Myocyte (in vitro differentiated cells): ENCODE results near the gene PLA2G4A. TPM values are rescaled to one million over a fixed set of nuclear protein-coding genes. Genes with fewer than 3 reads are reported as not detected.

Experiments used
- DNase-seq: peaks from one replicate; pipeline ENCODE4 v3.0.0-alpha.2; 2012; ENCODE audit warnings: low read depth
- total RNA-seq: library from RNA; depleted of rRNA; stranded (reverse); fragments of >200 nt; gene quantifications from 2 replicates; pipeline ENCODE4 v1.2.3, GENCODE V29; 2014

PLA2G4A gene
- total RNA-seq, 1 donor from 2014 or later = not detected

DNA sequence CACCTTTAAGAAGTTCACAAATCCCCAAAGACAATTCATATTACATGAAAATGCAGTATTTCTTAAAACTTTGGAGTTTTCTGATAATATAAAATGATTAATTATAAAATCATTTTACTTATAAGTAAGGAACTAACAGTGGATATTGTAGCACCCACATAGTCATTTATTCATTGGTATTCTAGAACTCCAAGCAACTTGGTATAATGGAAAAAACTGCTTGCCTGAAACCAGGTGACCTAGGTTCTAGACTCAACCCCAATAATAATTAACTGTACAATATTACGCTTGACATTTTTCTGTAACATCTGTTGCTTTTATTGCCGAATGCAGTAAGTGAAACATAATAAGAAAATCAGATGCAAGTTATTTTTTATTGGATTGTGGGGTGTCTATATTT is 2.4 kb downstream of the PLA2G4A start:
- no peak for DNase-seq

DNA sequence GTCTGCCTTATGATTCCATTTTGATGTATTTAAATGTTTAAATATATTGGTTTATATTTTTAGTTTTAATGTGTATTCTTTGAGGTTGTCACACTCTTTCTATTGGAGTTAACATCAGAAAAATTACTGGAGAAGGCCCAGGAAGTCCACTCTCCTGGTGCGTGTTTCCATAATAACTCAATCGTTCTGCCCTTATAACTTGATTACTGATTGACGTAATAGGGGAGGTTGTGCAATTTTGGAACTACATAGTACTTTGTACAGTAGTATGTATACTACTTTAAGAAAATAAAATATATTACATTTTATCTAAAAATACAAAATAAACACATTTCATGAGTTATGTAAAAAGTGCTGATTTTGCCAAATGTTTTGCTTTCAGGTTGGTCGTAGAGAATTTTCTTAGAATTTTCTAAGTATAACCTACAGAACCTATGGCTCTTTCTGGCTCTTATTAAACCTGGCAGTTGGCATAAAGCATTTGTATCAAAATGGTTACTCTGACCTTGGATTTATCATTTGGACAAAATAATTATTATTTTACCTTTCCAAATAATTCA is 5.7 kb downstream of the PLA2G4A start:
- DNase-seq = no peak

DNA sequence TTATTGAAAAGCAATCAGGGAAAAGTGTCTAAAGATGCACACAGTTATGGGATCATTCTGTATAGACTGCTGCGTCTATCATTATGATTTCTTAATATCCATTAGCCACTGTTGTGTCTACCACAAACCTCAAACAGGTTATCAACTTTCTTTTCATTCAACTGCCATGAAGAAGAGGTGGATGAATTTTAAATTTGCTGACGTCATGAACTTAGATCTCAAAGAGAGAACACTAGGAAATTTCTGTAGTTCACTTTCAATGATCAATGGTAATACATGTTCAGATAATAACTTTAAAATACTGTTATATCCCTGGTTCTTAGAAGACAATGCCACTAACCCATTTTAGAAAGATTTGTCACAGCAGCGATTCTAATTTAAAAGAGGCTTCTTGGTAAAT is 6.7 kb downstream of the PLA2G4A start:
- DNase-seq = no peak

DNA sequence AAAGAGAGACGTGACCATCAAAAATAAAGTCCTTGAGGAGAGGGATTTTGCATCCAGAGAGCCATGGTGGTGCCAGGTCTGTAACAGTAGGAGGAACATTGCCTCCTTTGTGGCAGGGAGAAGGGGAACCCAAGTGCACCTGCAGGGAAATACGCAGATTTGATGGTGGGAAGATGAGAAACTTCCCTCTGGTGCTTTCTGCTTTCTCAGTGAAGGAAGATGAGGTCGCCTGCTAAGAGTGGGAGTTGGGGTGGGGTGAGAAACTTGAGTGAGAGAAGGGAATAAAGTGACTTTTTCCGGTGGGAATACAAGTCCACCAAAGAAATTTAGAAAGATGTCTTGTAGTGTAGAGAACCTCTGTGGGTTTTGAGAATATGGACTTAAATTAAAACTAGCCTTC is 9.1 kb downstream of the PLA2G4A start:
- no peak for DNase-seq

DNA sequence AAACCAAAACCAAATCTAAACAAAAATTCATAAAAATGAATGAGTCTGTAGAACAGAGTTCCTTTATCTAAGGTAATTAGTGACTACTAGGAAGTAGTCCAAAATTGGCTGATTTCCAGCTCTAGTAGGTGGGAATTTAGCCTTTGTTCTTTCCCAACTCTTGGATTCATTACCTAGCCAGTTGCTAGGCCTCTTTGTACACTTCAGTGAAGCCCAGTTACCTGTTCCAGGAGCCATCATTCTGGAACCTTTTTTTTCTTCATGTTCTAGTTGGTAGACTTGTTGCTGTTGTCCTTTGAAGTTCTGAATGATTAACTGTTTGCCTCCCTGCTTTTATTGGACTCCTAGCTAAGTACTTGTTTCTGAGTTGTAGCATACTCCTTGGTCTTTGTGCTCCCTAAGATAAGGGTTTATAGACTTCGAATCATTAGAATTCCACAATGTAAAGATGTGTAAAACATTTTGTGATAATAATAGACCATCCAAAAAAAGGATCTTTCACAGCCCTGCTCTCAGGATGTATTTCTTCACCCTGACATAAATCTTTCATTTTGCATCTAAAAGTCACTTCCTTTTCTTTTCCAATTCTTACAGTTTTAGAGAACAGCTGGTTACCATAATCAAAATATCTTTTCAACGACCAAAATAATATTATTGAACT is 9.8 kb downstream of the PLA2G4A start:
- DNase-seq = no peak

DNA sequence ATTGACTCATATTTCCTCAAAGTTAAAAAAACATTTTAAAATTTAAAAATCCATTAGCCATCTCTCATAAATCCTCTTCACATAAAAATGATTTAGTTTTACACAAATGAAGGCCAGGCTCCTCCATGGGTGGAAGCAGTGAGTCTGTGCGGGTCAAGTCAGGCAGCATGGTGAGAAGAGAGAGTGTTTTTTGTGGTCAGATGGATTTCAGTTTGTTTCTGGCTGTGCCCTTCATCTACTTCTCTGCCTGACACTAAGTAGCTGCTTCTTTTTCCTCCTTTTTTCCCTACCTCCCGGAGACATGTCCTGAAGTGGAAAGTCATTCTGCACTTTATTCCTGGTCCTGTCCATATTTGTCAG is 10.3 kb downstream of the PLA2G4A start:
- DNase-seq = no peak

DNA sequence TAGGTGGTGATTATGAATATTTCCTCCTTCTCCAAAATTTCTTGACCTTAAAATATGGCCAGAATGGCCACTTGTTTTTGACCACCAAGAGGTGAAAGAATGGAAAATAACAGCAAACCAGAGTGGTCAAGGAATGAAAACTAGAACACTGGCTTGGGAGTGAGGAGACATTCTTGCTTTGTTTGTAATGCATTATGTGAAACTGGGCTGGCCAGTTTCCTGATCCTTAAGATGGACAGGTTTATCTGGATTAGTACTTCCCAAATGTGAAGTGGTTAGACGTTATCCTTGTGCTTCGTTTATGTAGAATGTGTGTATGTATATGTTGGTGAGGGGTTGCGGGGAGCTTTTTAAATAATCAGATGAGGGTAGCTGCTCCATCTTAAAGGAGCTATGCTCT is 12.8 kb downstream of the PLA2G4A start:
- no peak for DNase-seq

DNA sequence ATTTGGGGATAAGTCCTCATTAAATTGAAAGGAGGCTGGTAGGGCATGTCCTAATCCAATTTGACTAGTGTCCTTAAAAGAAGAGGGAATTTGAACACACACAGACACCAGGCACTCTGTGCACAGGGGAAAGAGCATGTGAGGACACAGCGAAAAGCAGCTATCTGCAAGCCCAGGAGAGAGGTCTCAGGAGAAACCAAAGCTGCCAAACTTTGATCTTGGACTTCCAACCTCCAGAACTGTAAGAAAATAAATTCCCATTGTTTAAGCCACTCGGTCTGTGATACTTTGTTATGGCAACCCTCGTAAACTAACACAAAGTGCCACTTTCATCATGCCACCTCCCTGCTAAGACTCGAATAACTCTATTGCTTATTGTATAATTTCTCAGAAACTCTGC is 13.8 kb downstream of the PLA2G4A start:
- DNase-seq = no peak

DNA sequence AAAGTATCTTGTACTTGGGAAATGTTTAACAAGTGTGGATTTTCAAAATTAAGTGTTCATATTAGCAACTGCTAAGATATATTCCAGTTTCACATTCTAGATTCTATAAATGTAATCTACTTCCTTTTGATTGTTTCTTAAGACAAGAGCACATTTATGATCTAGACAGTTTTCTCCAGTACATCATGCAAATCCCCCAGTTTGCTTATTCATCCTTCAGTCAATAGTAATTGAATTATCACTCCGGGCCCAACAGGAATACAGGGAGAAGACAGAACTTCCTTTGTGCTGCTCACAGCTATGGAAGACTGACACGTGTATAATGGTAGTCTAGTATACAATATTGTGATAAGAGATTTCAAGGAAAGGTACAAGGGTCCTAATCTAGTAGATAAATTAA is 14.5 kb downstream of the PLA2G4A start:
- DNase-seq = no peak

DNA sequence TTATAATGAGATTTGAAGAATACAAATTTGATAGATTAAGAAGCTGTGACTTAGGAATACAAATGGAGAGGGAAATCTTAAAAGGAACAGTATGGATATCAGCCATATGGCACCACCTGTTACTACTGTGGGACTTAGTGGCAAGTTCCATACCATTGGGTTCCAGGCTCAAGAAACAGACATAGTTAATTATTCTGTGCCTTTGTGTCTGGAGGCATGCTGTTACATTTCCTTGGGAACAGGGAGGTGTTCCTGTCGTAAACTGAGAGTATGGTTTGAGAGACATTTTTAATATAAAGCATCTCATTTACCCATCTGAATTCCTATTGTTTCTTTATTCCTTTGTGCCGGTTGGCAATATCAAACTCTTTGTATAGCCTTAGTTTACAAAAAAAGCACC is 15.2 kb downstream of the PLA2G4A start:
- no peak for DNase-seq

DNA sequence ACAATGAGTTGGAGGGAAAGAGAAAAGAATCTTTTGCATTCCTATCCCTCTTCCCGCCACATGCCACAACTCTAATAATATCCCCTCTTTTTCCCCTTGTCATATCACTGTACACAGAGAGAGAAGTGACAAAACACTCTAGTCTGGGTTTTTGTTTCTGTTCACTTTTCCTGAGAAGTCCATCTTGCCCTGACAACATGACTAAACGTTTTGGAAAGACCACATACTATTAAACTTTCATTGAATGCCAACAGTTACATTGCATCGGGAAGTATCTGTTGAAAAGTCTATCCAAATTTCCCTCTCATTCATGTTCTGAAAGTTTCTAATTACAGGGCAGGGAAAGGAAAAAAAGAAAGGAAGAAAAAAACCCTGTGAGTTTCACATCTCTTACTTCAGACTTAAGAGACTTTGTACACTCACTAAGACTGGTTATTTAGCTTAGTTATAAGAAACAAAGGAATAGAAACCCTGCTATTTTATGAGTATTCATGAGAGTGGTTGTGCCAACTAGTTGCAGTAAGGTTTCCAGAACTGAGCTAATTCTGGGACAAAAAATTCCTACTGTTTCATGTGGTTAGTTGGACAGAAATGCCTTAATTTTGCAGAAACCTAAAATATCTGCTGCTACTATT is 16.9 kb downstream of the PLA2G4A start:
- no peak for DNase-seq

DNA sequence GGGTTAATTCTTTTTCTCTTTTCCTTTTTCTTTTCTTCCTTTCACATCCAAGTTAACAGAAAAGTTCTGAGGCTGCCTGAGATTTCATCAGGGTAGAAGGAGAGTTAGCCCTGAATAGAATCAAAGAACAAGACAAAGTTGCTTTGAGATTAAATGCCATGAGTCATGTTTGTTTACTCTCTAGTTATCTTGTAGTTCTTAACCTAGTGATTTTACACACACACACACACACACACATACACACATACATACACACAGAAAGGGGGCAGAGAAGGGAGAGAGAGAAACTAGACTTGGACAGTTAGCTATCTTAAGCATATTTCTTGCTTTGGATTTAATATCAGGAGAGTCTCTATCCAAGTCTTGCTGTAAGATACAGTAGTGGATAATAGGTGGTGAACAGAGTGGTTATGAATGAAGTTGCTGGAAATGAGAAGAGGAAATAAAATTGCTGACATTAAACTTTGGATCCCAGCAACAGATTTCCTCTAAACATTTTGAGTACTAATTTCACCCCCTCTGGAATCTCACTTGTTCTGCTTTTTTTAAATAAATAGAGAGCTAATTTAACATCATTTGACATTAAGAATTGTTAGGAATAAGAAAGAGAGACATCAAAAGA is 19.9 kb downstream of the PLA2G4A start:
- no peak for DNase-seq

DNA sequence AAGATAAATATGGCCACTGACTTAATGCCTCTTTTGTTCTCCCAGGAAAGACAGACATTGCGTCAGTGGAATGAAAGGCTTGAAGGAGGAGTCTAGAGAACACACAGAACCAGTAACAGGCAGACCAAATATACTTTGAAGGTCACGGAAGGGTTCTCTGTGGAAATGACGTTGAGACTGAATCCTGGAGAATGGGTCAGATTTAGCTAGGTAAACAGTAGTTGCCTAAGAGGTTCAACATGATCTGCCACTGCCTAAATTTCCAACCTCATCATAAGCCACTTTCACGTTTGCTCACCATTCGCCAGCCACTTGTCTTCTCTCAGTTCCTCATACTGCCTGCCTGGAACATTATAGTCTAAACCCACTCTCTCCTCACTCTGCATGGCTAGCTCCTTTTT is 20.5 kb downstream of the PLA2G4A start:
- no peak for DNase-seq

DNA sequence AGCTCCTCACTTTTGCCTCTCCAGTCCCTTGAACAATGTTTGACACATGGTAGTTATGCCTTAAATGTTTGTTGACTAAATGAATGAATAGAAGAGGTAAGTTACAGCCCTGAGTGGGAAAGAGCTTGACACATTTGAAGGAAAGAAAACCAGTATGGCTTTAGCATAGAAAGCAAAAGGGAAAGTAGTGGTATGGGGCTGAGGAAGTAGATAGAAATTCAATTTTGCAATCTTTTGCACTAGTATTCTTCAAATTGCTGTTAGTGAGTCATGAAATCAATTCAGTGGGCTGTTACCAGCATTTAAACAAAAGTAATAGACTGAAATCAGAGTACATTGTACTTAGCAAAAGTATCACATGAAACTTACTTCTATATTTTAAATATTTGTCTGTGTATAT is 21.1 kb downstream of the PLA2G4A start:
- no peak for DNase-seq

DNA sequence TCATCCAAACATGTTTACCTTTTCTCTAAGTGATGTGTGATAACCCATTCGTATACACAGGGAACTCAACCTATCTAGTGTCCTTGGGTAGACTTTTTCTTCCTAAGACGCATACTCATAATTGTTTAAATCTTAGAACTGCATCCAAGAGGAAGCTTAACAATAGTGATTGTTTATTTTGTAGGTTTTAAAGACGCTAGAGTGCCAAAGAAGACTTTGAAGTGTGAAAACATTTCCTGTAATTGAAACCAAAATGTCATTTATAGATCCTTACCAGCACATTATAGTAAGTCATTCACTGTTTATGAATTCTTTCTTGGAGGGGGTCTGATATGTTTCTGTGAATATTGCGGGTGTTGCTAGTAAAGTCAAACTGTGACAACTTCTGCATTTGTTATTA is 25.4 kb downstream of the PLA2G4A start:
- DNase-seq = no peak

DNA sequence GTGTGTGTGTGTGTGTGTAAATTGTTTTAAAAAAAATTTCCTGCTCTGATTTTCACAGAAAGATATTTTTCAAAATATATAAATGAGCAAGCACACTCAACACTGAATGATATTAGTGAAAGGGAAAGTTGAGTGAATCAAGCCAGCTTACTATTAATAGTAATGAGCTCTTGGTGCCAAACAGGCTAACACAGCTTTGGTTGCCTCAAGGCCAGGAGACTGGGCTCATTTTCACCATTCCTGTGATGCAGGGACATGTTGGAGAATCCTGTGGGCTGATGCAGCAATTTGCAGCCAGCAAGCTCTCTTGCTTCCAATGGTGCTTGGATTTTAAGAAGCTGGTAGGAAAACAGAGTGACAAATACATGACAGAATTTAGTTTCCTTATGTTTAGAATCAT is 30.2 kb downstream of the PLA2G4A start:
- no peak for DNase-seq

DNA sequence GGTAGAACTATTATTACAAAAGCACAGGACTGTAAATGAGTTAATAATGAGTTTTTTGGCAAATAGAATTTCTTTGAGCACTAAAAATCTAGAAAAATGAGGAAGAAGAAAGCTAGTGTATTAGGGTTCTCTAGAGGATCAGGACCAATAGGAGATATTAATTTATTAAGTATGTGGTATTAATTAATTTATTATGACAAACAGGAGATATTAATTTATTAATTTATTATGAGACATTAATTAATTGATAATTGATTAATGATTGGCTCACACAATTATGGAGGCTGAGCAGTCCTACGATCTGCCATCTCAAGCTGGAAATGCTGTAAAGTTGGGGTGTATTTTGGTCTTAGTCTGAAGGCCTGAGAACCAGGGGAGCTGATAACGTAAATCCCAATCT is 31.2 kb downstream of the PLA2G4A start:
- no peak for DNase-seq

DNA sequence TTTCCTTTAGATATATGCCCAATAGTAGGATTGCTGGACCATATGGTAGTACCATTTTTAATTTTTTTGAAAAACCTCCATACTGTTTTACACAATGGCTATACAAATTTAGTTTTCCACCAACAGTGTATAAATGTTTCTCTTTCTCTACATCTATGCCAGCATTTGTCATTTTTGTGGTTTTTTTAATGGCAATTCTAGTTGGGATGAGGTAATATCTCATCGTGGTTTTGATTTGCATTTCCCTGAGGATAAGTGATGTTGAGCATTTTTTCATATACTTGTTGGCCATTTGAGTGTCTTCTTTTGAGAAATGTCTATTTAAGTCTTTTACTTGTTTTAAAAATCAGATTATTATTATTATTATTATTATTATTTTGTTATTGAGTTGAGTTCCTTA is 35.5 kb downstream of the PLA2G4A start:
- DNase-seq = no peak

DNA sequence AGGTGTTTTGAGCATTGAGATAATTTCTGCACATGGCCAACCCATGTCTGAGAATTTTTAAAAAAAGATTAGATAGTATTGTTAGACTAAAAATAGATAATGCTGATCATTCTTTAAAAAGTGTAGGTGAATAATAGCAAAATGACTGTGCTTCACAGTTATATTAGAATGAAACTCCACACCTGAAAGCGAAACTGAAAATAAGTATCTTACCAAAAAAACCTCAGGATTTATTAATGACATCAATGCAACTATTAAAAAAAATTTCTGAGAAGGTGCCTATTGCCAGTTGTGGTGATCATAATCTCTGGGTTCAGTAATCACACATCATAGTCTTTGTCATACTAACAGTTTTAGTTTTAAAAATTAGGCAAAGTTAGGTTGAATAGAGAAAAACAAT is 36.5 kb downstream of the PLA2G4A start:
- no peak for DNase-seq

DNA sequence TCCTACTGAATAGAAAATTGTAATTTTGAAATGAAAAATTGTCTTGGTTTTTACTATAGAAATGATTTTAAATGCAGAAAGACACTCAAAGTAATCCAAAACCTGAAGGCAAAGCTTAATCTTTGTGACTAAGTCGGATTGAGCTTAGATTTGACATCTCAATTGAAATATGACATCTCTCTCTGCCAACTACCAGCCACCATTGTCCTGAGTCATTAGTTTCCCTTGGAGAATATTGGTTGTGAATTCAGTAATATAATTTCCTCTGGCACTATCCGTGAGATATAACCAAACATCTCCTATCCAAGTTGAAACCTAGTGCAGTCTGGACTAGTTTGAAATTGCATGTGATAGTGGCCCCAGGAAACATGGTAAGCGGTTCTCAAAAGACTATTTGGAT is 37.1 kb downstream of the PLA2G4A start:
- no peak for DNase-seq

DNA sequence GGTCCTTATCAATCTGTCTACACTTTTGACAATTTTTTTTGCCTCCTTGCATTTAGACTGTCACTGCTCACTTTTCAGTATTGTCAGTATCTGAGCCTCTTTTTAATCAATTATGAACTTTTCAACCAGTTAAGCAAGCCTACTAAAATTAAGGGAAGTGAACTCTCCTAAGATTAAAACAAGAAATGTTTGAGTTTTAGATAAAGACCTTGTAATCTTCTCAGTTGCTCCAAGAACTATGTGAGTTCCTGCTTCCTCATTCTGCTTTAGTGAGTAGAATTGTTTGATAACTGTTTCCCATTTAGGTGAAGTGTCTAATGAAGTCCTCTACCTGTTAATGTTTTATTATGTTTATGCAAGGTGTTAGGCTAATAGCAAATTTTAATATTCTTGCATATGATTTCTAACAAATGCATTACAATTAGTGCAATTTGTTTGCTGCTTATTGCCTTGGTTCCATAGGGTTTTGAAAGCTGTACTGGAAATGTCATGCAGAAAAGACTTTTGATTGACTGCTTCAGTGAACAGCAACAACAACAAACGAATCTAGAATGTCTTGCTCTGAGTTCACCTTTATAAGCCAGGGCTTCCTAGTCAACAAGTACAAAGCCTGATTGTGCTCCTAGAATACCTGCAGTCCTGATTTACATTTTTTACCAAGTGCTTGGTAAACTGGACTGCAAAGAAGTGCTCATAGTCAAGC is 40.9 kb downstream of the PLA2G4A start:
- DNase-seq = no peak

DNA sequence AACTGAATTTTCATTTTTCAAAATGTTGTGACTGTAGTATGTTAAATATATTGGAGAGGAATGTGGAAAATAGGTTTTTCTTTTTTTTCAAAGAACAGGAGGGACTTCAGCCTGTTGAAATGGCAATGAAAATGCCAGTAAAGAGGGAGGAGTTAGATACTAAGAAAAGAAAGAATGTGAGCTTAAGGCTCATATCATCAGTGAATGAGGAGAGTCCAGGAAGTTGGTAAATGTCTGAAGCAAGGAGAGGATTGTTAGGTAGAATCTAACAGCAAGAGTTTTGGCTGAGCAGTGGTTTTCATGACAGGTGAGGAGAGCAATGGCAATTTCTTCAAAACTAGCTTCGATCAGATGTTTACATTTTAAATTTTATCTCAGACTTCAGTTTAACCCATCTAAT is 43.0 kb downstream of the PLA2G4A start:
- no peak for DNase-seq
